Stimulated activated CD8-positive, alpha-beta memory T cell treated with anti-CD3 and anti-CD28 coated beads, Interleukin-12 subunit alpha, Interleukin-12 subunit beta, amount 100 ng/mL, for 1 hour (primary cell): Measurements from ENCODE around the gene NCK1.

Experiments used
- DNase-seq: peaks from one replicate; pipeline ENCODE4 v3.0.0-alpha.2; 2020; ENCODE audit warnings: low read depth

The NCK1 gene

DNA sequence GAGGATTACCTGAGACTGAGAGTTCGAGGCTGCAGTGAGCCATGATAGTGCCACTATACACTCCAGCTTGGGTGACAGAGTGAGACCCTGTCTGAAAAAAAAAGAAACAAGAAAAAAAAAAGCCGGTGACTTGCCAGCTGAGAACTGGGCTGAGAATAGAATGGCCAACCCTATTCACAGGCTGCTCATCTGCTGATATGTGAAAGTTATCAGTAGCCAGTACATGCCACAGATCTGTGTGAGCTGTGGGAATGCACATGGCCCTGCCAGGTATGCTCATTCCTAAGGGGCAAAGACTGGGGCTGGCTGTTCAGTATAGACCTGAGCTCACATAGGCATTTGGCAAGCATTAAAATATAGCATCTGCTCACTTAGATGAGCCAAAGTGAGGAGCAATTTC, 126.6 kb downstream of the NCK1 start:
- no peak for DNase-seq

DNA sequence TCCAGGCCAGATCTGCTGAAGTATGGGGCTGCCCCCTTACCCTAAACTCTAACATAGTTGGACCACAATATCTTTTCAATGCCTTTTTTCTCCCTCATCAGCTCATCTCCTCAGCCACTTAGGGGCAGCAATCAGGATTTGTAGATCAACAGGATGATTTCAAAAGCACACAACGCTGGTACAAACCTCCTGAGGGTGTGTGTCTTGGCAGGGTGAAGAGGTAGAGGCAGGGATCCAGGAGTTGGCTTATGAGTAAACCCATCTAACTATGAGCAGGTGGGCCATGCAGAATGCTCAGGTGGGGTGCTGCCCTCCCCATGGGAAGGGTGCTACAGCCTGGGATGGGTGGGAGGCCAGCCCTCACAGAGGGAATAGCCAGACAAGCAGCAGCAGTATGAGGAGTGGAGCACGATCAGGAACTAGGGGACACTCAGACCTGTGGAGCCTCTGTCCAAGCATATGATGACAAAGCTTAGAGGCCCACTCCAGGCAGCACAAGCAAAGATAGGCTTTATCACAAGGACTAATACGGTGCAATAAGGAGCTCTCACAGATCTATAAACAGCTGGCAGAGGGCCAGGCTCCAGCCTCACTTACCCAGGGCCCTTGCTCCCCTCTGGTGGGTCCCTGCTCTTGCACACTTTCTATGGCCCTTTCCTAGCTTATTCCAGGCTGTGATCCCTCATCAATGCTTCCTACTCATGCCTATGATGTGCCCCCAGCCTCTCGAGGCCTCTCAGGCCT, 127.9 kb downstream of the NCK1 start:
- no peak for DNase-seq

DNA sequence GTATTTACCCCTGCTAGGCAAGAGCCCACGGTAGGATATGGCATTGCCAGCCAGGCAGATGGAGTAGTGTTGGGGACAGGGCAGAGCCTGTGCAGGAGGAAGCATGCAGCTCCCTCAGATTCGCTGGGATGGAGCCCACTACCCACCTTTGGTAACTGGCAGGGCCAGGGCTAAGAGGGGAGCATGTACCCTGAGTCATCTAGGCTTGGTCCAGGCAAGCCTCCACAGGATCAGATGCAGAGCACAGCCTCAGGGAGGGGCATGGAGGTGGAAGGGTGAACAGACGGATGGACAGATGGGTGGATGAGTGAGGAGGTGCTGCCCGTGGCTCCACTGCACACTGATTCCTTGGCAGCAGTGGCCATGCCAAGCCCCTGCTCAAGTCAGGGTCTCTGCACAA, 128.8 kb downstream of the NCK1 start:
- no peak for DNase-seq

DNA sequence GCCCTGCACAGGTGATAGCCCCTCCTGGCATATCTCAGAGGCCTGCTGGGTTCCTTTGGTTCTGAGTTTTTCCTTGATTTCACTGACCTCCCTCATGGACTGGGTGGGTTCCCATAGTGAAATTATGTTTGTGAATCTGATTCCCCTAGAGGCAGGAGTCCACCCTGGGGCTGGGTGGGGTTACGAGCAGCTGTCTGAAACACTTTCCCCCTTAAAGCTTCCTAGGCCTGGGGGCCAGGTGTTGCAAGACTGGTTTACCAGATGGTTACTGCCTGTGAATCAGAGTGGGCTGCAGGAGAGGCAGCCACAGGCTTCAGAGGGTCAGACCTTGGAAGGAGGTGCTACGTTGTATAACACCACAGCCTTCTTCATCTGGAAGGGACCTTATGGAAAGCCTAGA, 130.1 kb downstream of the NCK1 start:
- DNase-seq, result no peak

DNA sequence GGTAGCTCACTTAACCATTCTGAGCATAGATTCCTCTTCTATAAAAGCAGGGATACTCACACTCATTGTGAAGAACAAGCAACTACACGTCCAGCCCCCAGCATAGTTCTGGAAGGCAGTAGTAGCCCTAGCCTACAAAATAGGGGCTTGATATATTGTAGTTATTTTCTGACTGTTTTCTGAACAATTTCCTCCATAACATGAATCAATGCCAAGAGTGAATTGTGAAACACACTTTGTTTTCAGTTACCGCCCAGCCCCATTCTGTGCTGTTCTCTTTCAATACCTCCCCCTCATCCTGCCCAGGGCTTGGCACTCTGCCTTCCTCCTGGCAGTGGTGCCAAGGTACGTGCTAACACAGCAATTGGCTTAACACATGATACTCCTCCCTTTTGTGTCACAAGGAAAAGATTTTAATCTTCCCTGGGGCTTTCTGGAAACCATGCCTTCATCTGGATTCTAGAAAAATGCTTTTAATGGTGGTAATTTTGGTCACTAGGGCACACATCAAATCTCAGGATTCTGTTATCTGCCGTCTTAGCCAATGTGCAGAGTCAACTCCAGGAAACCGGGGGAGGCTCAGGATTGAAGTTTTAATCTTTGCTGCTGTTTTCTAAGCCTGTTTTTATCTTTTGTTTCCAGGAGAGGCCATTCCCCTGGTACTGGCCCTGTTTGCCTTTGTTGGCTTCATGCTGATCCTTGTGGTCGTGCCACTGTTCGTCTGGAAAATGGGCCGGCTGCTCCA, 132.9 kb downstream of the NCK1 start:
- no peak for DNase-seq

DNA sequence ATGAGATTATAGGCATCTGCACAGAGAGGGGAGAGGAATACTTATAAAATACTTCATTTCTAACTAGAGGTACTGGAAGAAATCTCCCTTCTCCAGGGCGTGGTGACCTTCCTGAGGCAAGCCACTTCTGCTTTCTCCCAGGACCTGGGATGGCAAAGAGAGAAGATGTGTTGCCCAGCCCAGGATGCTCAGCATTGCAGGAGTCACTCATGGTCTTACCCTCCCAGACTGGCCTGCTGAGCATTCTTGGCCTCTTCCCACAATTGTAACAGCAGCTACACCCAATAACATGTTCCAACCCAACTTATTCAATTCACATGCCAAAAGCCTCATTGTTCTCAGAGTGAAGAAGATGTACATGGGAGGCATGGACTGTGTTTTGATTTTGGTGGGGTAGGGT, 133.6 kb downstream of the NCK1 start:
- no peak for DNase-seq
